Measurements from ENCODE around the gene PRXL2B. TPM values are rescaled to one million over a fixed set of nuclear protein-coding genes. Genes with fewer than 3 reads are reported as not detected.

Gene PRXL2B
- total RNA-seq, 2 experiments from 2014 or later: 35.6 to 40.6 TPM

DNA sequence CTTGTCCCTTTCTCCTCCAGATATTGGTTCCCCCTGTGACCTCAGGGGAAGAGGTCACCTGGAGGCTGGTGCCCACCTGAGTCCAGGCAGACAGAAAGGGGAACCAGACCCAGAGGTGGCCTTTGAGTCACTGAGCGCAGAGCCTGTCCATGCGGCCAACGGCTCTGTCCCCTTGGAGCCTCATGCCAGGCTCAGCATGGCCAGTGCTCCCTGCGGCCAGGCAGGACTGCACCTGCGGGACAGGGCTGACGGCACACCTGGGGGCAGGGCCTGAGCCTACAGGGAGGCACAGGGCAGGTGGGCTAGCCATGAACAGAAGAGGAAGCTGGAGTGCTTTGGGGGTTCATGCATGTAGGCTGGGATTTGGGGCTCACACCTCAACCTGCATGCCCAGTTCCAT lies 27.7 kb upstream of the PRXL2B start:
- Mint-ChIP-seq H3K4me3 (peak overlapping the region; percentile 31), H3K9me3 (ENCODE audit: insufficient read depth) (no peaks in the 10 kb centered on the region), H3K4me1 (ENCODE audit: low read depth) (peaks cover 44% of the 10 kb centered on the region), H3K36me3 (ENCODE audit: low read depth) (peaks cover 30% of the 10 kb centered on the region), H3K27me3 (ENCODE audit: low read depth) (no peaks in the 10 kb centered on the region), H3K27ac (peak overlapping the region; percentile 43)
- ATAC-seq: no peak
- DNase-seq: no peak
- CTCF ChIA-PET: no interaction called here
- POLR2A ChIA-PET: interaction anchor here (1.0 to 4.9 kb wide), 2 partner anchors 11 to 19 kb away, joined by 3 to 60 read pairs; no protein-coding TSS in a partner anchor

DNA sequence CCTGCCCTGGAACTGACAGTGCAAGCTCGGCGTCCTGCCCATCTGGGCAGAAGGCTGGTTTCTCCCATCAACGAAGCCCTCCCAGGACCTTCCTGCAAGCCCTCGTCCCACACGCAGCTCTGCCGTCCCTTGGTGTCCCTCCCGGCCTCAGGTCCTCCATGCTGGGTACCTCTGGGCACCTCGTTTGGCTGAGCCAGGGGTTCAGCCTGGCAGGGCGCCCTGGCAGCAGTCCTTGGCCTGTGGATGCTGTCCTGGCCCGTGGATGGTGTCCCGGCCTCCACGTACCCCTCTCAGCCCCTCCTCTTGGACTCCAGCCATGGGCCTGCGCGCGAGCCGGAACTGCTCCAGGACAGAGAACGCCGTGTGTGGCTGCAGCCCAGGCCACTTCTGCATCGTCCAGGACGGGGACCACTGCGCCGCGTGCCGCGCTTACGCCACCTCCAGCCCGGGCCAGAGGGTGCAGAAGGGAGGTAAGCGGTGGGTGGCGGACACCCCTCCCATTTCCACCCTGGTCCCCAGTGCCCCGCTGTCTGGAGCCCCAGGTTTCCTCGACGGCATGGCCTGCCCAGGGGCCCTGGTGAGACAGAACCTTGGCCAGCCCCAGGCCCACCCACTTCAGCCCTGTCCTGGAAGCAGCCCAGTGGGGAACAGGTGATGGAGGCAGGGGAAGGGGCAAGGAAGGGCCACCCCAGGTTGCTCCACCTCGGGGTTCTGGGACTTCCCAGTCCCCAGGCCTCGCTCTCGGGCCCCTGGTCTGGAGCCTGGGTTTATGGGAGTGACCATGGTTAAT lies 26.9 kb upstream of the PRXL2B start:
- Mint-ChIP-seq H3K4me3 (no peak overlapping the region), H3K9me3 (ENCODE audit: insufficient read depth) (no peaks in the 10 kb centered on the region), H3K36me3 (ENCODE audit: low read depth) (peaks cover 27% of the 10 kb centered on the region), H3K27ac (no peak overlapping the region), H3K27me3 (ENCODE audit: low read depth) (no peaks in the 10 kb centered on the region), H3K4me1 (ENCODE audit: low read depth) (peaks cover 36% of the 10 kb centered on the region)
- CTCF ChIA-PET: interaction anchor here (4.1 kb wide), 1 partner anchor 26 kb away, joined by 32 read pairs; the partner anchor contains the start of gene PRXL2B
- DNase-seq (no peak), ATAC-seq (no peak)
- POLR2A ChIA-PET: interaction anchor here (1.0 to 6.1 kb wide), 4 partner anchors 12 to 26 kb away, joined by 3 to 60 read pairs (median 28); partner anchors contain the start of gene PRXL2B

DNA sequence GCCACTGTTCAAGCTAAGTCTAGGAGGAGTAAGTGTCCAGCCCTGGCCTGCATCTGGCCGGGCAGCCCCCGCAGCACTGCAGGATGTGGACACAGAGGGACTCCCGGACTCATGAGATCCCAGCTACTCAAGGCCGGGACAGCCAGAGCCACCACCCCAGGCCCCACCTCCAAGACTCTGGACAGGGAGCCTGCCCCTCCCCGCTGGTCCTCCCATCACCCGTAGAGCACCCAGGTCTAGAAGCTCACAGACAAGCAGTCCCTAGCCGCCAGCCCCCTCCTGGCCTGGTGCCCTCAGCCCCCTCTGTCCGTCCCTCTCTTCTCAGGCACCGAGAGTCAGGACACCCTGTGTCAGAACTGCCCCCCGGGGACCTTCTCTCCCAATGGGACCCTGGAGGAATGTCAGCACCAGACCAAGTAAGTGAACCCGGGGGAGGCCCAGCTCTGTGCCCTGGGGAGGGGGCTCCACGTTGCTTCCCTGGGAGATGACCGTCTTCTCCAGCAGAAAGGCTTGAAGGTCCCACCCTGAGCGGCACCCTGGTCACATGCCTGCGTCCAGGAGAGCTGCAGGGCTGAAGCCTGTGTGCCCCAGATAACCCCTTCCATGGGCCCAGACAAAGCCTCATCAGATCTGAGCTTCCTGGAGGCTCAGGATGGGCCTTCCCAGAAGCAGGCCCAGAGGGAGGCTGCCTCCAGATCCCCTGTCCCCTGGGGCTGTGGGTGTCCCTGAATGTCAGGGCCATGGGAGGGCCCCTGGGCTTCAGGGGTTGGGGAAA lies 26.1 kb upstream of the PRXL2B start:
- no peak overlapping the region for H3K4me3 Mint-ChIP-seq
- ChIA-PET POLR2A (interaction anchor here (1.1 to 6.1 kb wide), 4 partner anchors 11 to 25 kb away, joined by 4 to 42 read pairs (median 8); partner anchors contain the start of gene PRXL2B), CTCF (interaction anchor here (1.8 to 4.1 kb wide), 4 partner anchors 10 to 25 kb away, joined by 9 to 32 read pairs (median 16); partner anchors contain the start of gene PRXL2B)
- H3K36me3 Mint-ChIP-seq (ENCODE audit: low read depth): peaks cover 25% of the 10 kb centered on the region
- peaks cover 30% of the 10 kb centered on the region for H3K4me1 Mint-ChIP-seq (ENCODE audit: low read depth)
- H3K27ac Mint-ChIP-seq: no peak overlapping the region
- no peak for DNase-seq
- H3K9me3 Mint-ChIP-seq (ENCODE audit: insufficient read depth): no peaks in the 10 kb centered on the region
- no peak for ATAC-seq
- no peaks in the 10 kb centered on the region for H3K27me3 Mint-ChIP-seq (ENCODE audit: low read depth)

DNA sequence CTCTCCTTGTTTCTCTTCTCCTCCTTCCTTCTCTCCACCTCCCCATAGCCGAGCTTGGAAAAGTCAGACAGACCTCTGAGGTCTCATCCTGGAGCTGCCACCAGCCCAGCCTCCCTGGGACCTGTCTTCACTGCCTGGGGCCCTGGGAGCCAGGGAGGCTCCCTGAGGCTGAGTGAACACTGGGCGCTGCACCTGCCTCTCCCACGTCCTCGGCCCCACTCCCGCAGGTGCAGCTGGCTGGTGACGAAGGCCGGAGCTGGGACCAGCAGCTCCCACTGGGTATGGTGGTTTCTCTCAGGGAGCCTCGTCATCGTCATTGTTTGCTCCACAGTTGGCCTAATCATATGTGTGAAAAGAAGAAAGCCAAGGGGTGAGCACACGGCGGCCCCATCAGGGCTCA lies 25.1 kb upstream of the PRXL2B start:
- POLR2A ChIA-PET: interaction anchor here (1.1 to 6.1 kb wide), 4 partner anchors 10 to 24 kb away, joined by 4 to 42 read pairs (median 8); partner anchors contain the start of gene PRXL2B
- peaks cover 21% of the 10 kb centered on the region for H3K36me3 Mint-ChIP-seq (ENCODE audit: low read depth)
- peak overlapping the region; percentile 30 for H3K27ac Mint-ChIP-seq
- H3K4me3 Mint-ChIP-seq: no peak overlapping the region
- no peaks in the 10 kb centered on the region for H3K9me3 Mint-ChIP-seq (ENCODE audit: insufficient read depth)
- CTCF ChIA-PET: interaction anchor here (1.1 to 4.1 kb wide), 6 partner anchors 9 to 146 kb away, joined by 4 to 32 read pairs (median 12); partner anchors contain the start of genes PANK4 and PRXL2B
- no peaks in the 10 kb centered on the region for H3K27me3 Mint-ChIP-seq (ENCODE audit: low read depth)
- ATAC-seq (no peak), DNase-seq (no peak)
- H3K4me1 Mint-ChIP-seq (ENCODE audit: low read depth): peaks cover 27% of the 10 kb centered on the region

DNA sequence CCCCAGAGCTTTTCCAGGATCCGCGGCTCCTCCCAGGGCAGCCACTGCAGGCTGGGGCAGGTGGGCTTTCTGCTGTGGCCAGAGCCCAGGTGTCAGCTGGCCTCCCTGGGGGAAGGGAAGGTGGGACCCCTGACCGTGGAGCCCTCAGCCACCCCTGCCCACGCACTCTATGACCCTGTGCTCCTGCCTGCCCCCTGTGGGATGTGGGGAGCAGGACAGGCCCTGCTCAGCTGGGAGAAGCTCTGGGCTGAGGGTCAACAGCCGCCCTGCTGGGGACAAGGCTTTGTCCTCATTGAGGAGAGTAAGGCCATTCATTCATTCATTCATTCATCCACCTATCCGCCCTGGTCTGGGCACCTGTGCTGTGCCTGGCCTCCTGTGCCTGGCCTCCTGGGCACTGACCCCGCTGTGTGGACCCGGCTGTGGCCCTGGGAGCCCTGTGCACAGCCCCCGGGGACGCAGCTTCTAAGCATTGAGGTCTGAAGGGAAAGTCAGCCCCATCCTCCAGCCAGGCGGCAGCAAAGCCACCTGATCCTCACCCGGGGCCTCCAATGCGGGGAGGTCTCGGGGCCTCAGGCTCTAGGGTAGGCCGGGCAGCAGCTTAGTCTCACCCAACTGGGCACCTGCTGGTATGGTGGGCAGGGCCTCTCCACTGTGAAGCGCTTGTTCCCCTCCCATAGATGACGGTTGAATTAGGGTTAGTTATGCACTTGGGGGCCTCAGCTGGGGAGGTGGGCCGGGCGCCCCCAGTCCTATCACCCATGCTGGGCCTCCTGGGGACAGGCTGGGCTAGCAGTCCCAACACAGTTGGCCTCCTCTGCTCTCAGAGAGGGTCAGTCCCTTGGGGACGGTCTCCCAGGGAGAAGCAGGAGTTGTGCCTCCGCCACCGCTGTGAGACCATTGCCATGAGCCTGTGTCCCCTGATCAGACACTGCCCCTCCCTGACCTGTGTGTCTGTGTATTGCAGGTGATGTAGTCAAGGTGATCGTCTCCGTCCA lies 24.4 kb upstream of the PRXL2B start:
- POLR2A ChIA-PET: interaction anchor here (1.6 to 6.1 kb wide), 3 partner anchors 9 to 24 kb away, joined by 4 to 42 read pairs (median 13); partner anchors contain the start of gene PRXL2B

DNA sequence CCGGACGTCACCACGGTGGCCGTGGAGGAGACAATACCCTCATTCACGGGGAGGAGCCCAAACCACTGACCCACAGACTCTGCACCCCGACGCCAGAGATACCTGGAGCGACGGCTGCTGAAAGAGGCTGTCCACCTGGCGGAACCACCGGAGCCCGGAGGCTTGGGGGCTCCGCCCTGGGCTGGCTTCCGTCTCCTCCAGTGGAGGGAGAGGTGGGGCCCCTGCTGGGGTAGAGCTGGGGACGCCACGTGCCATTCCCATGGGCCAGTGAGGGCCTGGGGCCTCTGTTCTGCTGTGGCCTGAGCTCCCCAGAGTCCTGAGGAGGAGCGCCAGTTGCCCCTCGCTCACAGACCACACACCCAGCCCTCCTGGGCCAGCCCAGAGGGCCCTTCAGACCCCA lies 23.4 kb upstream of the PRXL2B start:
- no peak for ATAC-seq
- no peak for DNase-seq
- POLR2A ChIA-PET: interaction anchor here (6.1 kb wide), 1 partner anchor 23 kb away, joined by 42 read pairs; the partner anchor contains the start of gene PRXL2B
- Mint-ChIP-seq H3K4me1 (ENCODE audit: low read depth) (peaks cover 14% of the 10 kb centered on the region), H3K27ac (no peak overlapping the region), H3K4me3 (no peak overlapping the region), H3K9me3 (ENCODE audit: insufficient read depth) (no peaks in the 10 kb centered on the region), H3K27me3 (ENCODE audit: low read depth) (no peaks in the 10 kb centered on the region), H3K36me3 (ENCODE audit: low read depth) (peaks cover 10% of the 10 kb centered on the region)
- CTCF ChIA-PET: interaction anchor here (2.5 to 4.1 kb wide), 2 partner anchors 14 to 23 kb away, joined by 17 to 32 read pairs; partner anchors contain the start of gene PRXL2B

More for the DNA sequence above, 24.4 kb upstream of the PRXL2B start:
- CTCF ChIA-PET: interaction anchor here (0.7 to 4.1 kb wide), 7 partner anchors 9 to 146 kb away, joined by 3 to 32 read pairs (median 9); partner anchors contain the start of genes PANK4 and PRXL2B
- Mint-ChIP-seq H3K9me3 (ENCODE audit: insufficient read depth) (no peaks in the 10 kb centered on the region), H3K27me3 (ENCODE audit: low read depth) (no peaks in the 10 kb centered on the region), H3K27ac (no peak overlapping the region), H3K36me3 (ENCODE audit: low read depth) (peaks cover 17% of the 10 kb centered on the region), H3K4me3 (no peak overlapping the region), H3K4me1 (ENCODE audit: low read depth) (peaks cover 24% of the 10 kb centered on the region)
- ATAC-seq: no peak
- DNase-seq: no peak

DNA sequence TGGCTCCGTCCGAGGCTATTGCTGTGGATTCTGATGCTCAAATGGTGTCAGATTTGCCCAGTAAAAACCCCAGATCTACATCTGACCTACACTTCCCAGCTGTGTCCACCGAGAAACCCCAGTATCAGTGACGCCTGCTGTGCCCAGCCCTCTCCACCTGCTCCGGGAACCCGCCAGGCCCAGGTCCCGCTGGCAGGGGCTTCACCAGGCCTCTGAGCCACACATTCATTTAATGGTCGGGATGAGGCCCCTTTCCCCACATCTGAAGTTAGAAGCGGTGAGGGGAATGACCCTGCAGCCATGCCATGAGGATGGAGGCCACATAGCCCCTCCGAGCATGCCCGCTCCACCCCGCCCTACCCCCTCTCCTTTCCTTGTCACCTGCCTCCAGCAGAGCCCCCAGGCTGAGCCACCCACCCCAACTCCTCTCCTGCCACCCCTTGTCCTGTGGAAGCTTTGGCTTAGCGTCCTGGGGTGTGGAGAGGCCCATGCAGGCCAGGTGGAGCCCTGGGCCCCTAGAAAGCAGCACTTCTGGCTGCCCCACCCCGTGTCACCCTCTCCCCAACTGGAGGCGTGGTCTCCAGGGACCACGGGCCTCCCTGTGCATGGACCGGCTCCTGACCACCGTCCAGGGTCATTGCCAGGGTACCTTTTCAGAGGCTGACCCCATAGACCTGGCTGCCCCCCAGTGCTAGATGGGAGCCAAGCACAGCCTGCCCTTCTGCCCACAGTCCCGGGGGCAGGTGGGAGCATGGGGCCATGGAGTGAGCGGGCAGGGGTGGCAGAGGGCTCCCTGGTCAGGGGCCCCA lies 22.4 kb upstream of the PRXL2B start:
- Mint-ChIP-seq H3K4me1 (ENCODE audit: low read depth) (peaks cover 8% of the 10 kb centered on the region), H3K9me3 (ENCODE audit: insufficient read depth) (no peaks in the 10 kb centered on the region), H3K27ac (no peak overlapping the region), H3K36me3 (ENCODE audit: low read depth) (peaks cover 7% of the 10 kb centered on the region), H3K4me3 (no peak overlapping the region), H3K27me3 (ENCODE audit: low read depth) (no peaks in the 10 kb centered on the region)
- no peak for DNase-seq
- ATAC-seq: no peak
- ChIA-PET CTCF (no interaction called here), POLR2A (interaction anchor here (1.0 to 6.1 kb wide), 3 partner anchors 8 to 22 kb away, joined by 3 to 42 read pairs (median 5); partner anchors contain the start of genes PRXL2B and TNFRSF14)

DNA sequence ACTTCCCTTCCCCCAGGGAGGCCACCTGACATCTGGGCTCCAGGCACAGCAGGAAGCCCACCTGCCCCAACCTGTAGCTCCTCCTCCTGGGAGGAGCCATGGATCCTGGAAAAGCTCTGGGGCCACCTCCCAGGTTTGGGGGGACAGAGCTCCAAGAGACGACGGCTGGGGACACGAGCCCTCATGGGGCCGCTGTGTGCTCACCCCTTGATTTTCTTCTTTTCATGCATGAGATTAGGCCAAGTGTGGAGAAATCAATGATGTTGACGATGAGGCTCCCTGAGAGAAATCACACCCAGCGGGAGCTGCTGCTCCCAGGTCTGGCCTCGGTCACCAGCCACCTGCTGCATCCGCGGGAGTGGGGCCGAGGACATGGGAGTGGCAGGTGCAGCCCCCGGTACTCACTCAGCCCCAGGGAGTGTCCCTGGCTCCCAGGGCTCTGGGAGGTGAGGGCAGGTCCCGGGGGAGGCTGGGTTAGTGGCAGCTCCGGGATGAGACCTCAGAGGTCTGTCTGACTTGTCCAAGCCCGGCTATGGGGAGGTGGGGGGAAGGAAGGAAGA lies 21.7 kb upstream of the PRXL2B start:
- Mint-ChIP-seq H3K4me3 (no peak overlapping the region), H3K9me3 (ENCODE audit: insufficient read depth) (no peaks in the 10 kb centered on the region), H3K36me3 (ENCODE audit: low read depth) (peaks cover 7% of the 10 kb centered on the region), H3K27me3 (ENCODE audit: low read depth) (no peaks in the 10 kb centered on the region), H3K27ac (no peak overlapping the region), H3K4me1 (ENCODE audit: low read depth) (peaks cover 6% of the 10 kb centered on the region)
- POLR2A ChIA-PET: interaction anchor here (1.0 to 6.1 kb wide), 3 partner anchors 9 to 21 kb away, joined by 3 to 42 read pairs (median 5); partner anchors contain the start of genes PRXL2B and TNFRSF14
- no peak for DNase-seq
- CTCF ChIA-PET: interaction anchor here (1.0 kb wide), 1 partner anchor 9 kb away, joined by 6 read pairs; the partner anchor contains the start of gene TNFRSF14
- ATAC-seq: no peak

DNA sequence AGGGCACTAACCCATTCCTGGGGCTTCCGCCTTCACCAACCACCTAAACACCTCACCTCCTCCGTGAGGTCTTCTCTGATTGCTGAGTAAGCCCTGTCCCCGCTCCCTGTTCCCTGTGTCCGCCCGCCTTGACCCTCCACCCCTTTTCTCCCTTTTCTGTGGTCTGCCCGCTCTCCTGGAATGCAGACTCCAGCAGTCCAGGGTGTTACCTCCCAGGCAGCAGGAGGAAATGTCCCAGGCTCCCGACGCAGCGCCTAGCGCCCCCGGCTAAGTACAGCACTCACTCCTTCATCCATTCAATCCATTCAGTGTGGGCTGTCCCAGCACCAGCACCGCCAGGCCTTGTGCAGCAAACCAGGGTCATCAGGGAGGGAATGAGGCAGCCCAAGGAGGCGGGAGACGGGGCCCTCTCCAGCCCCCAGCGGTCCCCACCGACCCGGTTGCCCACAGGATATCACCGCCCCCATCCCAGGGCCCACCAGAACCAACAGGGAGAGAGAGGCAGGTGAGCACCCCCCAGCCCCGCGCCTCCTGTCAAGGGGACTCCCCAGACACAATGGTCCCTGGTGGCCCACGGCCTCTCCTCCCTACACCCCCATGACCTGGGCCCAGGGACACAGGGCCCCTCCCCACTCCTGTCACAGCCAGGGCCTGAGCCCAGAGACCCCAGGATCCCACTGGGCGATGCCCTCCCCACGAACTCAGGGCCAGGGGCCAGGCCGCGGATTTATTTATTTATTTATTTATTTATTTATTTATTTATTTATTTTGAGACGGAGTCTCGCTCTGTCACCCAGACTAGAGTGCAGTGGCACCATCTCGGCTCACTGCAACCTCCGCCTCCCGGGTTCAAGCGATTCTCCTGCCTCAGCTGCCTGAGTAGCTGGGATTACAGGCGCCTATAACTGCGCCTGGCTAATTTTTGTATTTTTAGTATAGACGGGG lies 20.2 kb upstream of the PRXL2B start:
- ATAC-seq (no peak), DNase-seq (no peak)
- Mint-ChIP-seq H3K27me3 (ENCODE audit: low read depth) (no peaks in the 10 kb centered on the region), H3K4me1 (ENCODE audit: low read depth) (peaks cover 2% of the 10 kb centered on the region), H3K9me3 (ENCODE audit: insufficient read depth) (no peaks in the 10 kb centered on the region), H3K4me3 (no peak overlapping the region), H3K36me3 (ENCODE audit: low read depth) (peaks cover 4% of the 10 kb centered on the region), H3K27ac (no peak overlapping the region)
- POLR2A ChIA-PET: interaction anchor here (1.3 to 6.1 kb wide), 2 partner anchors 10 to 19 kb away, joined by 3 to 42 read pairs; partner anchors contain the start of genes PRXL2B and TNFRSF14
- CTCF ChIA-PET: no interaction called here

All from activated CD8-positive, alpha-beta T cell treated with anti-CD3 and anti-CD28 coated beads, Interleukin-2, amount 10 ng/mL, durations not matched to agents 7 days and 5 days (primary cell).